ENCODE results near the gene KIZ. TPM values are rescaled to one million over a fixed set of nuclear protein-coding genes. Genes with fewer than 3 reads are reported as not detected.

The KIZ gene
- total RNA-seq, 1 experiment from 2014 or later, result 13.4 TPM

GRCh38 chr20:21126581-21126870, 644 bp downstream of the KIZ start:
- DNase-seq (no peak), ATAC-seq (peak; percentile 1; the same call in 1 of the 2 replicates)
- TF ChIP-seq EZH2phosphoT487 (IDR thresholded peaks at IDR 0.05; ENCODE audit: borderline replicate concordance, low read length), result no peak
- no peak for TF ChIP-seq CTCF (conservative IDR thresholded peaks at IDR 0.05; ENCODE audit: low read depth, low read length)
- no peak overlapping the region for H3K27ac ChIP-seq (ENCODE audit: low read length)
- peaks cover 10% of the 10 kb centered on the region for H3K4me1 ChIP-seq (ENCODE audit: insufficient read depth, low read length)
- TSS peak; percentile 62 for BruUV-seq (replicated peaks)
- no peaks in the 10 kb centered on the region for H3K27me3 ChIP-seq (ENCODE audit: low read length)
- CTCF ChIA-PET, result interaction anchor here (0.5 to 0.9 kb wide), 4 partner anchors 56 to 379 kb away, joined by 3 to 7 read pairs (median 4); no protein-coding TSS in a partner anchor
- intact Hi-C loops (cut with micrococcal nuclease), result loop anchor here (2.0 to 5.0 kb wide), 4 partner anchors 111 to 381 kb away; partner anchors contain the start of gene XRN2
- H3K79me2 ChIP-seq (ENCODE audit: low read length), result peaks cover 14% of the 10 kb centered on the region; the same call in 1 of the 2 replicates
- peak overlapping the region; percentile 81 for H3K9ac ChIP-seq (ENCODE audit: low read length)
- H3K4me2 ChIP-seq (ENCODE audit: low read length), result peak overlapping the region; percentile 85
- peaks cover 3% of the 10 kb centered on the region for H3K36me3 ChIP-seq (ENCODE audit: low read depth, low read length)
- H2AFZ ChIP-seq (ENCODE audit: low read length), result peak overlapping the region; percentile 94
- no peaks in the 10 kb centered on the region for H3F3A ChIP-seq (ENCODE audit: low read length, unreplicated experiment)
- POLR2A ChIA-PET (ENCODE audit: unreplicated experiment), result interaction anchor here (0.8 kb wide), 1 partner anchor 256 kb away, joined by 3 read pairs; no protein-coding TSS in a partner anchor
- no peaks in the 10 kb centered on the region for H3K9me2 ChIP-seq (replicated peaks; ENCODE audit: low read length)
- H3K4me3 ChIP-seq (ENCODE audit: low read length), result peak overlapping the region; percentile 87
- H4K20me1 ChIP-seq (ENCODE audit: low read length), result no peaks in the 10 kb centered on the region
- H3K9me3 ChIP-seq (ENCODE audit: low read length), result no peaks in the 10 kb centered on the region

- no TSS peak for BruUV-seq (replicated peaks)
- POLR2A ChIA-PET (ENCODE audit: unreplicated experiment), result no interaction called here
- ATAC-seq, result no peak
Measured at GRCh38 chr20:21127201-21127981, 1.5 kb downstream of the KIZ start.

More at GRCh38 chr20:21127201-21127981, 1.5 kb downstream of the KIZ start:
- Histone ChIP-seq H3K9me3 (ENCODE audit: low read length) (no peaks in the 10 kb centered on the region), H3K79me2 (ENCODE audit: low read length) (peaks cover 14% of the 10 kb centered on the region; the same call in 1 of the 2 replicates), H3F3A (ENCODE audit: low read length, unreplicated experiment) (no peaks in the 10 kb centered on the region), H3K9me2 (replicated peaks; ENCODE audit: low read length) (no peaks in the 10 kb centered on the region), H4K20me1 (ENCODE audit: low read length) (no peaks in the 10 kb centered on the region), H3K27me3 (ENCODE audit: low read length) (no peaks in the 10 kb centered on the region), H3K36me3 (ENCODE audit: low read depth, low read length) (peaks cover 3% of the 10 kb centered on the region), H3K4me1 (ENCODE audit: insufficient read depth, low read length) (peaks cover 10% of the 10 kb centered on the region), H3K9ac (ENCODE audit: low read length) (peak overlapping the region; percentile 81; the same call in 1 of the 2 replicates), H2AFZ (ENCODE audit: low read length) (peak overlapping the region; percentile 94), H3K4me2 (ENCODE audit: low read length) (peak overlapping the region; percentile 85), H3K27ac (ENCODE audit: low read length) (no peak overlapping the region), H3K4me3 (ENCODE audit: low read length) (peak overlapping the region; percentile 87)
- TF ChIP-seq EZH2 (IDR thresholded peaks at IDR 0.05; ENCODE audit: low read length, unreplicated experiment) (no peak), EZH2phosphoT487 (IDR thresholded peaks at IDR 0.05; ENCODE audit: borderline replicate concordance, low read length) (no peak), CTCF (conservative IDR thresholded peaks at IDR 0.05; ENCODE audit: low read depth, low read length) (no peak)
- intact Hi-C loops (cut with micrococcal nuclease), result loop anchor here (2.0 to 5.0 kb wide), 4 partner anchors 110 to 380 kb away; partner anchors contain the start of gene XRN2
- peak; percentile 34 for DNase-seq
- CTCF ChIA-PET, result interaction anchor here (0.5 to 0.6 kb wide), 2 partner anchors 56 to 263 kb away, joined by 3 to 7 read pairs; no protein-coding TSS in a partner anchor
